Body of pancreas (tissue), 4 donors: ENCODE data around the gene PLA2G15.

ENCODE experiments used
- POLR2A ChIP-seq, 3 donors: fragments of 450-650 bp; IDR thresholded peaks; one replicate each; pipeline ENCODE4 v1.6.1; 2016; ENCODE audit warnings: antibody characterized with exemption in 3 of 3, mild to moderate bottlenecking in 2 of 3
- TF ChIP-seq, protein P1 (sequence below), 7 experiments: fragments of 450-650 bp in 4 of 7; fragments of 200-600 bp in 3 of 7; sonication (generic) in 3 of 7; IDR thresholded peaks; one replicate each; pipeline ENCODE4 v1.5.1; 2016 to 2019; ENCODE audit warnings: antibody characterized with exemption in 7 of 7

DNA sequence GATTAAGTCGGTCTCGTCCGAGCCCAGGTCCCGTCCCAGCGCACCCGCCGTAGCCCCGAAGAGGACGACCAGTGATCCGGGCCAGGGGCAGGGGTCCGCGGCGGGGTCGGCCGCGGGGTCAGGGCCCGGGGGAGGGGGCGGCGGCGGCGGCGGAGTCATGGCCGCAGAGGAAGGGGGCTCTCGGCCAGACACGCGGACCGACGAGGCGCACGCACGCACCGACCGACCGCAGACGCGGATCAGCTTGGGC is 9.4 kb upstream of the PLA2G15 start, which contains the start of gene ESRP2:
- TF ChIP-seq, protein P1, sequence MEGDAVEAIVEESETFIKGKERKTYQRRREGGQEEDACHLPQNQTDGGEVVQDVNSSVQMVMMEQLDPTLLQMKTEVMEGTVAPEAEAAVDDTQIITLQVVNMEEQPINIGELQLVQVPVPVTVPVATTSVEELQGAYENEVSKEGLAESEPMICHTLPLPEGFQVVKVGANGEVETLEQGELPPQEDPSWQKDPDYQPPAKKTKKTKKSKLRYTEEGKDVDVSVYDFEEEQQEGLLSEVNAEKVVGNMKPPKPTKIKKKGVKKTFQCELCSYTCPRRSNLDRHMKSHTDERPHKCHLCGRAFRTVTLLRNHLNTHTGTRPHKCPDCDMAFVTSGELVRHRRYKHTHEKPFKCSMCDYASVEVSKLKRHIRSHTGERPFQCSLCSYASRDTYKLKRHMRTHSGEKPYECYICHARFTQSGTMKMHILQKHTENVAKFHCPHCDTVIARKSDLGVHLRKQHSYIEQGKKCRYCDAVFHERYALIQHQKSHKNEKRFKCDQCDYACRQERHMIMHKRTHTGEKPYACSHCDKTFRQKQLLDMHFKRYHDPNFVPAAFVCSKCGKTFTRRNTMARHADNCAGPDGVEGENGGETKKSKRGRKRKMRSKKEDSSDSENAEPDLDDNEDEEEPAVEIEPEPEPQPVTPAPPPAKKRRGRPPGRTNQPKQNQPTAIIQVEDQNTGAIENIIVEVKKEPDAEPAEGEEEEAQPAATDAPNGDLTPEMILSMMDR (IDR thresholded peaks at IDR 0.05) = no peak
- TF ChIP-seq POLR2A (IDR thresholded peaks at IDR 0.05) = peak in 2 of 3 donors; percentile 62 to 79
